Measurements from ENCODE around the gene APC2. TPM values are rescaled to one million over a fixed set of nuclear protein-coding genes. Genes with fewer than 3 reads are reported as not detected.

APC2 gene
- total RNA-seq, 1 experiment from 2014 or later: 1.4 TPM

DNA sequence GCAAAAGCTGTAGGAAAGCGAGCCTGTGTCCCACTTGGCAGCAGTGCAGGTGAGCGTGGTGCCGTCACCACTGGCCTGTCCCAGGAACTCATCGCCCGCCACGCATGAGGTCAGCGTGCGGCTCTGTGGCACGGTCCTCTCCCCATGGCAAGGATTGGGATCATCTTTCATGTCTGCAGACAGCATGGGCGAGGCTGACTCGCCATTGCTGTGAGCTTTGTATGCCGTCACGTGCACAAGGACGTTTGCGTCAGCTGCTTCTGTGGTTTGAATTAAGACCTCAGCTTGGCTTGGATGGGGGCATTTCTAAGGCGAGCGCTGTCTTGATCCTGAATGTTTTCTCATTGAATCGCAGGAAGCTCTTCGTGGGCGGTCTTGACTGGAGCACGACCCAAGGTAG, 32.8 kb upstream of the APC2 start:
- DNase-seq (ENCODE audit: low spot score) (no peak), ATAC-seq (no peak)
- Mint-ChIP-seq H3K9me3 (no peaks in the 10 kb centered on the region), H3K4me3 (no peak overlapping the region), H3K4me1 (peaks cover 45% of the 10 kb centered on the region), H3K27me3 (ENCODE audit: low read depth) (no peaks in the 10 kb centered on the region), H3K36me3 (peaks cover 42% of the 10 kb centered on the region), H3K27ac (peak overlapping the region; percentile 75)
- TF ChIP-seq EMX1 (CRISPR knock-in tag; IDR thresholded peaks at IDR 0.05) (no peak), GABPB1 (CRISPR knock-in tag; IDR thresholded peaks at IDR 0.05) (no peak), ZNF138 (CRISPR knock-in tag; conservative IDR thresholded peaks at IDR 0.05) (no peak)
- TF ChIP-seq, protein P1, sequence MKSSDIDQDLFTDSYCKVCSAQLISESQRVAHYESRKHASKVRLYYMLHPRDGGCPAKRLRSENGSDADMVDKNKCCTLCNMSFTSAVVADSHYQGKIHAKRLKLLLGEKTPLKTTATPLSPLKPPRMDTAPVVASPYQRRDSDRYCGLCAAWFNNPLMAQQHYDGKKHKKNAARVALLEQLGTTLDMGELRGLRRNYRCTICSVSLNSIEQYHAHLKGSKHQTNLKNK (CRISPR knock-in tag; IDR thresholded peaks at IDR 0.05): no peak
- CTCF ChIA-PET: interaction anchor here (0.8 to 1.4 kb wide), 3 partner anchors 27 to 173 kb away, joined by 3 read pairs; no protein-coding TSS in a partner anchor
- POLR2A ChIA-PET: no interaction called here

DNA sequence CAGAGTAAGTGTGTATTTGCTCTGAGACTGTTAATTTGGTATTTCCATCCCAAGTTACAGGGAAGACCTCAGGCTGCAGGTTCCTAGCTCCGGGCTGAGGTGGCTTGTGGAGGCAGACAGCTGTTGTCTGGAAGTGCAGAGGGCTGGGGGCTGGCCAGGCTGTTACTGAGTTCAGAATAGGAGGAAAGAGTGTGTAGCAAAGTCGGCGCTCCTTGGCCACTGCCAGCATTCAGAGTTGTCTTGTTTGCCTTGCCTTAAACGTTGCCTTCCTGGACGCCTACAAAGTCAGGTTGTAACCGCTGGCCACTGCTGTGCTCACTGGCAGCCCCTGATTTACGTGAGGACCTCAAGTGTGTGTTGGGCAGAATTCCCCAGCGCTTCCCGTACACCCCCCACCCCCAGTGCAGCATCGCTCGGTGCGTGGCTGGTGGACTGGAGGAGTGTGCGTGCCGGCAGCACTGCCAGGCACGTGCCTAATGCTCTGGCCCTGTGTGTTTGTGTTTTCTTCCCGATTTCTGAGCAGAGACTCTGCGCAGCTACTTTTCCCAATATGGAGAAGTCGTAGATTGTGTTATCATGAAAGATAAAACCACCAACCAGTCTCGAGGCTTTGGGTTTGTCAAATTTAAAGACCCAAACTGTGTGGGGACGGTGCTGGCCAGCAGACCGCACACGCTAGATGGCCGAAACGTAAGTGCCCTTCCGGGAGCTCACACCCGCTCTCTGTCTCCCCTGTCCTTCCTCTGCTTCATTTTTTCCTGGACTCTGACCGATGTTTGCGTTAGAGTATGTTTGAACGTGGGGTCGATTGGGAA, 32.0 kb upstream of the APC2 start:
- no peaks in the 10 kb centered on the region for H3K27me3 Mint-ChIP-seq (ENCODE audit: low read depth)
- ChIA-PET CTCF (interaction anchor here (1.4 kb wide), 1 partner anchor 27 kb away, joined by 3 read pairs; no protein-coding TSS in a partner anchor), POLR2A (no interaction called here)
- peaks cover 45% of the 10 kb centered on the region for H3K4me1 Mint-ChIP-seq
- H3K4me3 Mint-ChIP-seq: no peak overlapping the region
- peak overlapping the region; percentile 75 for H3K27ac Mint-ChIP-seq
- no peaks in the 10 kb centered on the region for H3K9me3 Mint-ChIP-seq
- DNase-seq (ENCODE audit: low spot score): no peak
- TF ChIP-seq, protein P2, sequence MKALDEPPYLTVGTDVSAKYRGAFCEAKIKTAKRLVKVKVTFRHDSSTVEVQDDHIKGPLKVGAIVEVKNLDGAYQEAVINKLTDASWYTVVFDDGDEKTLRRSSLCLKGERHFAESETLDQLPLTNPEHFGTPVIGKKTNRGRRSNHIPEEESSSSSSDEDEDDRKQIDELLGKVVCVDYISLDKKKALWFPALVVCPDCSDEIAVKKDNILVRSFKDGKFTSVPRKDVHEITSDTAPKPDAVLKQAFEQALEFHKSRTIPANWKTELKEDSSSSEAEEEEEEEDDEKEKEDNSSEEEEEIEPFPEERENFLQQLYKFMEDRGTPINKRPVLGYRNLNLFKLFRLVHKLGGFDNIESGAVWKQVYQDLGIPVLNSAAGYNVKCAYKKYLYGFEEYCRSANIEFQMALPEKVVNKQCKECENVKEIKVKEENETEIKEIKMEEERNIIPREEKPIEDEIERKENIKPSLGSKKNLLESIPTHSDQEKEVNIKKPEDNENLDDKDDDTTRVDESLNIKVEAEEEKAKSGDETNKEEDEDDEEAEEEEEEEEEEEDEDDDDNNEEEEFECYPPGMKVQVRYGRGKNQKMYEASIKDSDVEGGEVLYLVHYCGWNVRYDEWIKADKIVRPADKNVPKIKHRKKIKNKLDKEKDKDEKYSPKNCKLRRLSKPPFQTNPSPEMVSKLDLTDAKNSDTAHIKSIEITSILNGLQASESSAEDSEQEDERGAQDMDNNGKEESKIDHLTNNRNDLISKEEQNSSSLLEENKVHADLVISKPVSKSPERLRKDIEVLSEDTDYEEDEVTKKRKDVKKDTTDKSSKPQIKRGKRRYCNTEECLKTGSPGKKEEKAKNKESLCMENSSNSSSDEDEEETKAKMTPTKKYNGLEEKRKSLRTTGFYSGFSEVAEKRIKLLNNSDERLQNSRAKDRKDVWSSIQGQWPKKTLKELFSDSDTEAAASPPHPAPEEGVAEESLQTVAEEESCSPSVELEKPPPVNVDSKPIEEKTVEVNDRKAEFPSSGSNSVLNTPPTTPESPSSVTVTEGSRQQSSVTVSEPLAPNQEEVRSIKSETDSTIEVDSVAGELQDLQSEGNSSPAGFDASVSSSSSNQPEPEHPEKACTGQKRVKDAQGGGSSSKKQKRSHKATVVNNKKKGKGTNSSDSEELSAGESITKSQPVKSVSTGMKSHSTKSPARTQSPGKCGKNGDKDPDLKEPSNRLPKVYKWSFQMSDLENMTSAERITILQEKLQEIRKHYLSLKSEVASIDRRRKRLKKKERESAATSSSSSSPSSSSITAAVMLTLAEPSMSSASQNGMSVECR (CRISPR knock-in tag; IDR thresholded peaks at IDR 0.05; ENCODE audit: borderline replicate concordance): no peak
- TF ChIP-seq, protein P3, sequence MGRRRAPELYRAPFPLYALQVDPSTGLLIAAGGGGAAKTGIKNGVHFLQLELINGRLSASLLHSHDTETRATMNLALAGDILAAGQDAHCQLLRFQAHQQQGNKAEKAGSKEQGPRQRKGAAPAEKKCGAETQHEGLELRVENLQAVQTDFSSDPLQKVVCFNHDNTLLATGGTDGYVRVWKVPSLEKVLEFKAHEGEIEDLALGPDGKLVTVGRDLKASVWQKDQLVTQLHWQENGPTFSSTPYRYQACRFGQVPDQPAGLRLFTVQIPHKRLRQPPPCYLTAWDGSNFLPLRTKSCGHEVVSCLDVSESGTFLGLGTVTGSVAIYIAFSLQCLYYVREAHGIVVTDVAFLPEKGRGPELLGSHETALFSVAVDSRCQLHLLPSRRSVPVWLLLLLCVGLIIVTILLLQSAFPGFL (CRISPR knock-in tag; IDR thresholded peaks at IDR 0.05; ENCODE audit: borderline replicate concordance): no peak
- TF ChIP-seq ELF4 (CRISPR knock-in tag; IDR thresholded peaks at IDR 0.05; ENCODE audit: low read depth) (no peak), CBFB (CRISPR knock-in tag; IDR thresholded peaks at IDR 0.05; ENCODE audit: low read depth) (no peak), SMAD3 (CRISPR knock-in tag; IDR thresholded peaks at IDR 0.05; ENCODE audit: borderline replicate concordance) (no peak), ETV6 (CRISPR knock-in tag; IDR thresholded peaks at IDR 0.05) (no peak), ESRRA (CRISPR knock-in tag; IDR thresholded peaks at IDR 0.05; ENCODE audit: borderline replicate concordance) (no peak), IRF2 (CRISPR knock-in tag; IDR thresholded peaks at IDR 0.05; ENCODE audit: borderline replicate concordance, low read depth) (no peak), GTF2I (CRISPR knock-in tag; conservative IDR thresholded peaks at IDR 0.05) (no peak), NFATC4 (CRISPR knock-in tag; IDR thresholded peaks at IDR 0.05) (no peak), OVOL2 (CRISPR knock-in tag; IDR thresholded peaks at IDR 0.05; ENCODE audit: borderline replicate concordance) (no peak), SP1 (CRISPR knock-in tag; conservative IDR thresholded peaks at IDR 0.05) (no peak), PRRX2 (CRISPR knock-in tag; IDR thresholded peaks at IDR 0.05) (no peak), TEAD4 (CRISPR knock-in tag; IDR thresholded peaks at IDR 0.05) (no peak), TEAD1 (CRISPR knock-in tag; IDR thresholded peaks at IDR 0.05) (no peak), CREB1 (CRISPR knock-in tag; IDR thresholded peaks at IDR 0.05) (no peak)
- TF ChIP-seq, protein P4, sequence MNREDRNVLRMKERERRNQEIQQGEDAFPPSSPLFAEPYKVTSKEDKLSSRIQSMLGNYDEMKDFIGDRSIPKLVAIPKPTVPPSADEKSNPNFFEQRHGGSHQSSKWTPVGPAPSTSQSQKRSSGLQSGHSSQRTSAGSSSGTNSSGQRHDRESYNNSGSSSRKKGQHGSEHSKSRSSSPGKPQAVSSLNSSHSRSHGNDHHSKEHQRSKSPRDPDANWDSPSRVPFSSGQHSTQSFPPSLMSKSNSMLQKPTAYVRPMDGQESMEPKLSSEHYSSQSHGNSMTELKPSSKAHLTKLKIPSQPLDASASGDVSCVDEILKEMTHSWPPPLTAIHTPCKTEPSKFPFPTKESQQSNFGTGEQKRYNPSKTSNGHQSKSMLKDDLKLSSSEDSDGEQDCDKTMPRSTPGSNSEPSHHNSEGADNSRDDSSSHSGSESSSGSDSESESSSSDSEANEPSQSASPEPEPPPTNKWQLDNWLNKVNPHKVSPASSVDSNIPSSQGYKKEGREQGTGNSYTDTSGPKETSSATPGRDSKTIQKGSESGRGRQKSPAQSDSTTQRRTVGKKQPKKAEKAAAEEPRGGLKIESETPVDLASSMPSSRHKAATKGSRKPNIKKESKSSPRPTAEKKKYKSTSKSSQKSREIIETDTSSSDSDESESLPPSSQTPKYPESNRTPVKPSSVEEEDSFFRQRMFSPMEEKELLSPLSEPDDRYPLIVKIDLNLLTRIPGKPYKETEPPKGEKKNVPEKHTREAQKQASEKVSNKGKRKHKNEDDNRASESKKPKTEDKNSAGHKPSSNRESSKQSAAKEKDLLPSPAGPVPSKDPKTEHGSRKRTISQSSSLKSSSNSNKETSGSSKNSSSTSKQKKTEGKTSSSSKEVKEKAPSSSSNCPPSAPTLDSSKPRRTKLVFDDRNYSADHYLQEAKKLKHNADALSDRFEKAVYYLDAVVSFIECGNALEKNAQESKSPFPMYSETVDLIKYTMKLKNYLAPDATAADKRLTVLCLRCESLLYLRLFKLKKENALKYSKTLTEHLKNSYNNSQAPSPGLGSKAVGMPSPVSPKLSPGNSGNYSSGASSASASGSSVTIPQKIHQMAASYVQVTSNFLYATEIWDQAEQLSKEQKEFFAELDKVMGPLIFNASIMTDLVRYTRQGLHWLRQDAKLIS (CRISPR knock-in tag; IDR thresholded peaks at IDR 0.05; ENCODE audit: borderline replicate concordance): no peak
- TF ChIP-seq, protein P5, sequence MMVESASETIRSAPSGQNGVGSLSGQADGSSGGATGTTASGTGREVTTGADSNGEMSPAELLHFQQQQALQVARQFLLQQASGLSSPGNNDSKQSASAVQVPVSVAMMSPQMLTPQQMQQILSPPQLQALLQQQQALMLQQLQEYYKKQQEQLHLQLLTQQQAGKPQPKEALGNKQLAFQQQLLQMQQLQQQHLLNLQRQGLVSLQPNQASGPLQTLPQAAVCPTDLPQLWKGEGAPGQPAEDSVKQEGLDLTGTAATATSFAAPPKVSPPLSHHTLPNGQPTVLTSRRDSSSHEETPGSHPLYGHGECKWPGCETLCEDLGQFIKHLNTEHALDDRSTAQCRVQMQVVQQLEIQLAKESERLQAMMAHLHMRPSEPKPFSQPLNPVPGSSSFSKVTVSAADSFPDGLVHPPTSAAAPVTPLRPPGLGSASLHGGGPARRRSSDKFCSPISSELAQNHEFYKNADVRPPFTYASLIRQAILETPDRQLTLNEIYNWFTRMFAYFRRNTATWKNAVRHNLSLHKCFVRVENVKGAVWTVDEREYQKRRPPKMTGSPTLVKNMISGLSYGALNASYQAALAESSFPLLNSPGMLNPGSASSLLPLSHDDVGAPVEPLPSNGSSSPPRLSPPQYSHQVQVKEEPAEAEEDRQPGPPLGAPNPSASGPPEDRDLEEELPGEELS (CRISPR knock-in tag; IDR thresholded peaks at IDR 0.05): no peak
- TF ChIP-seq, protein P6, sequence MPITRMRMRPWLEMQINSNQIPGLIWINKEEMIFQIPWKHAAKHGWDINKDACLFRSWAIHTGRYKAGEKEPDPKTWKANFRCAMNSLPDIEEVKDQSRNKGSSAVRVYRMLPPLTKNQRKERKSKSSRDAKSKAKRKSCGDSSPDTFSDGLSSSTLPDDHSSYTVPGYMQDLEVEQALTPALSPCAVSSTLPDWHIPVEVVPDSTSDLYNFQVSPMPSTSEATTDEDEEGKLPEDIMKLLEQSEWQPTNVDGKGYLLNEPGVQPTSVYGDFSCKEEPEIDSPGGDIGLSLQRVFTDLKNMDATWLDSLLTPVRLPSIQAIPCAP (CRISPR knock-in tag; IDR thresholded peaks at IDR 0.05): no peak
- H3K36me3 Mint-ChIP-seq: peaks cover 49% of the 10 kb centered on the region
- ATAC-seq: no peak

All from WTC11 (cell line).